GM19438 (cell line): ENCODE results near the gene KLF14.
"Not testable (repeated sequence)": the region's sequence is repeated elsewhere in the genome, so short reads cannot be mapped to it uniquely, and the experiment has no call there.

Source experiments
- ATAC-seq: cut with Tn5 transposase; IDR thresholded peaks from one replicate; pipeline ENCODE4 v1.9.1; 2021; ENCODE audit warnings: low read depth; ENCODE audit not compliant: unreplicated experiment

The KLF14 gene

DNA sequence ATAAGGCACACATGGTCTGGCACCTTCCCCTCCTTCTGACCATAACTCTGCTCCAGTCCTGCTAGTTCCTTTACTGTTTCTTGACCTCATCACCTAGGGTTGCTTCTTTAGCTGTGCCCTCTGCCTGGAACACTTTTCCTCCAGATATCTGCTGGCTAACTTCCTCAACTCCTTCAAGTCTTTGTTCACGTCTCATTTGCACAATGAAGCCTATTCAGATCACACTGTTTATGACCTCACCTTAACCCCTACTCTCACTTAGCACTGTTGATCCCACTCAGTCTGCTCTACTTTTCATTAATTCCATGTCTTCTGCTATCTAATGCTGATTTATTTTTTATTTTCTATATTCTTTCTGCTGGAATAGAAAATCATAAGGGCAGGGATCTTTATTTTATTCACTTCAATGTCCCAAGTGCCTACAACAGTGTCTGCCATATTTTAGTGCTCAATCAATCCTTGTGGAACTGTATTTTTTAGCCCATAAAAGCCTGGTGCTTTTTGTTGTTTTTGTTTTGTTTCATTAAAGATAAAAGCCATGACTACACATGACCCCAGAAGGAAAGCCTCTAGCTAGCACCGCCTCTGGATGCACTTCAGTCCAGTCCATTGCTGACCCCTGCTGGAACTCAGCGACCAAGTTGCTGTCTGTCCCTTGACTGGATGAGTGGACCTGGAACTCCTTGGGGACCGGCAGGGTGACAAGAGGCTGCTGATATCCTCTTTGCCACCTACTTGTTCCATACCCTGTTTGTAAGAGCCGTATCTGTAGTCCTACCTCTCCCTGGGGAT lies 12.3 kb downstream of the KLF14 start:
- ATAC-seq: no peak

DNA sequence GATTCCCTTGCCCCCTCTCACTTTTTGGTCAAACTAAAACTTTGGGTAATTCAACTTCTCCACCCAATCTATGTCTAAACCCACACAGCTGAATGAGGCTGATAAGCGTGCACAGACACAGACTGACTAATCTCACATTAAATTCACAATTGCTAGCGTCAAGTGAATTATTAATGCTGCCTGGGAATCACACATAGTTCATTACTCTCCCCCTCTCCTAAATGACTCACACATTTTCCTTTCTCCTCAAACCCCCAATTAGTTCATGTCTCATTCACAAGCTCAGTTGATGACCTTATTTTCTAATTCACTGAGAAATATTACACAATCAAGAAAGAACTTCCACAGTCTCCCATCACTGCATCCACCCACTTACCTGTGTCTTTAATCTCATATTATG lies 14.5 kb downstream of the KLF14 start:
- ATAC-seq: no peak

DNA sequence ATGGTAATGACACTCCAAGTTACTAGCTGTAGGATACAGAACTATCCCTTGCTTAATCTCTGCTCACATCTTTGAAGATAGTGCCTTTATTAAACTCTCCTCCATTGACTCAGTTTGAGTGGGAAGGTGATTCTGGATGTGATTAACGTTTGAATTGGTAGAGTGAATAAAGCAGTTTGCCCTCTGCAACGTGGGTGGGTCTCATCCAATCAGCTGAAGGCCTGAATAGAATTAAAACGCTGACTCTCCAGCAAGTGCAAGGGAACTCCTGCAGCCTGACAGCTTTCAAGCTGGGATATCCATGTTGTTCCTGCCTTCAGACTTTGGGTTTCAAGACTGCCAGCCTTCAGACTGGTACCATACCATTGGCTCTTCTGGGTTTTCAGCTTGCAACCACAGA lies 21.6 kb downstream of the KLF14 start:
- no peak for ATAC-seq

DNA sequence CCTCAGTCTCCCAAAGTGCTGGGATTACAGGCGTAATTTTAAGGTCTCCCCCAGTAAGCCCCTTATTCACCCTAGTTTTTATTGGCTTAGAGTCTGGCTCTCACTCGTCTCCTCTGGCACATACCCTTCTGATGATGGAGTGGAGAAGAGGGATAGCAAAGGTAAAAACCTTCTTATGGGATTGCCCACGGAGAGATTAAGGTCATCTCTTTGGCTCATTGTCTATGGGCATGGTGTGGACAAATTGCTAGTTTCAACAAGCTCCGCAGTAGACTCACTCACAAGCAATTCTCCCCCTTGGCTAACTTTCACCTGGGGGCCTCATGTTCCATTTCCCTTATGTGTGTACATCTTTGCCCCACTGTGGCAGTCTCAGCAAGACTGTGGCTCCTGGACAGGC lies 25.2 kb downstream of the KLF14 start:
- no peak for ATAC-seq

DNA sequence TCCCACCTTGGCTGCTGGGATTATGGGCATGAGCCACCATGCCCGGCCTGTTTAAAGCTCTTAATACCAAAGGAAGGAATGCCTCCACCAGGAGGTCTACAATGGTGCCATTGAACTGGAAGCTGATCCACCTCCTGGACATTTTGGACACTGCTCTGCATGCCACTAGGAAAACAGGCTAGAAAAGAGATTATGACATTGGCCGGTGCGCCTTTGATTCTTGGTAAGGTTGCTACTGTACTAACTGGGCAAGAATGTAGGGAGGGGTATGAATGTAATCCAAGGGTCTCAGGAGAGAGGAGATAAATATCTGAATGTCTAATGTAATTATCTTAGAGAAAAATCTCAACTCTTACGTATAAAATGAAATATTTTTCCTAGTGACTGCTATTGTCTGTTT lies 26.0 kb downstream of the KLF14 start:
- ATAC-seq: no peak

DNA sequence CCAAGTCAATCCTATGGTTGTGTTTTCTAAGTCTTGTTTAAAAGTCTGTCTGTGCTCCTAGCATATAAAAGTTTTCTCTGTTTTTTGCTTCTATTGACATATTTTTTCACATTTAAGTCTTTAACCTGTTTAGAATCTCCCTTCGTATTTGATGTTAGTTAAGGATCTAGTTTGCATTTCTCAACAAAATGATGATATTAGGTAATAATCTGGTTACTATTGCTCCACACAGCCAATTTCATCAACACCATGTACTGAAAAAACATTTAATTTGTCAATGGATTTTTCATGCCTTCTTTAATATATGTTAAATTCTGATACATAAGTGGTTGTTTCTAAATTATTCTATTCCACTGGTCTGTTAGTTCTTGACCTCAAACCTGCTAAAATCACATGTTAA lies 30.2 kb downstream of the KLF14 start:
- ATAC-seq: no peak

DNA sequence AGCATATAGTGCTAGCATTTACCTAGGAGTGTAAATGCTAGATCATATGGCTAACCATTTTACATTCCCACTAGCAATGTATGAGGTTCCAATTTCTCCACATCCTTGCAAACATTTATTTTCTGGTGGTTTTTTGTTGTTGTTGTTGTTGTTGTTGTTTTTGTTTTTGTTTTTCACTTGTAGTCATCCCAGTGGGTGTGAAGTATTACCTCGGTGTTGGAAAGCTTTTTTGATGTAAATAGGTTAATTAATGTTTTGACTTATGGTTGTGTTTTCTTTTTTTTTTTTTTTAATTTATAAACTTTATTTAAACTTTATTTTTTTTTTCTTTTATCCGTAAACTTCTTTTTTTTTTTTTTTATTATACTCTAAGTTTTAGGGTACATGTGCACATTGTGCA lies 32.4 kb downstream of the KLF14 start:
- ATAC-seq: no peak

DNA sequence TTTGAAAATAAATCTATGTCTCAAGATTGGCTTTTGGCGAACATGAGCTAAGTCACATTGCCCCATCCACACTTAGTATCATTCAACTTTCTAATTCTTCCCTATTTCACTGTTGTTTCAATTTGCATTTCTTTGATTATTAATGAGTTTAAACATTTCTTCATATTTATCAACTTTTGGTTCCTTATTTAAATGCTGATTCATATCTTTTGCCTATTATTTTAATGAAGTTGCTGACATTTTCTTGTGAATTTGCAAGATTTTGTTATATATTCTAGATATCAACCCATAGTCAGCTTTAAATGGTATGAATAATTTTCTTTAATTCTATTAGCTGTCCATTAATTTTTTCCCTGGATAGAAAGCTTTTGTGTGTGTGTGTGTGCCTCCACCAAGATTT lies 33.2 kb downstream of the KLF14 start:
- ATAC-seq: no peak

DNA sequence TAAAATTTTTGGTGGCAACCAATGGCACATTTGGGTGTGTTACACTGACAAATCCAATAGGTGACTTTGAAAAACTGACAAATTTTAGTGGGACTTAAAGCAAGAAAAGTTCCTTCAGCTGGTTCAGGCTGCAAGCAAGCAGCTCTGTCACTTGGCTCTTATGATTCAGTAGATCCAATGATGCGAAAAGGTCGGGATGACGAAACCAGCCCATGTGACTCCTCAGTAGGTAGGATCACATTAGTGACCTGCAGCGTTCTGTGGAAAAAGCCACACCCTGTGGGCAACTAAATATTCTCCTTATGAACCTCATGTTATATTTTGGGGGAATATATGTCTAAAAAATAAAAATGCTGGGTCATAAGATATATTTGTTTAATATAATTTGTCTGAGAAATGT lies 34.3 kb downstream of the KLF14 start:
- no peak for ATAC-seq

DNA sequence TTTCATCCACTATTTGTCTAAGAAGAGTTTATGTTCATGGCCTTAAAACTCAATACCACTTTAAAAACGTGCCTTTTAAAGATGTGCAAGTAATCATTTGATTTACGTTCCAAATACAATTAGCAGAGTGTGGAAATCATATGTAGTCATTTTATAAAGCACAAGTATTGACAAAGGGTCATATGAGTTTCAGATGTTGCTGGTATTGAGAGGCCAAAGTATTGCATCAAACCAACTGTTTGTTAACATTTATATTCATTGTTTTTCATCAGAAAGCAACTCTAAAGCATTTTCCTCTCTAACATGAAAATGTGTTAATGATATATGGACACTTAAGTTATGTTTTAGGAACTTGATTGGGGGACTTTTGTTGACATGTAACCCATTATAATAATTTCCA lies 36.2 kb downstream of the KLF14 start:
- ATAC-seq: no peak

DNA sequence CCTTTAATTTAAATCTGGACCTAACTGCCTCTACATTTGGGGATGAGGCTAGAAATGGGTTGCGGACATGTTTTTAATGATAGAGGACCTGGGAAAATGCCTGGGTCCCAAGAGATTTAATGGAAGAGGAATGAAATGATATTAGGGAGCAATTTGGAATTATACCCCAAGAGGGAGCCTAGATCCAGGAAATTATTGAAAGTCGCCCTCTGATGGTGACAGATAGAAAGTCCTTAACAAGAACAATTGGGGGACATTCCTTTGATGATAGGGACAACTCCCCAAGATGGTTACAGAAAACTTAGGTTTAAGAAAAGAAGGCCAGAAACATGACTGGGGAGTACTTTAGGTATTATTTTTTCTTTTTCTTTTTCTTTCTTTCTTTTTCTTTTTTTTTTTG lies 38.2 kb downstream of the KLF14 start:
- ATAC-seq: no peak

DNA sequence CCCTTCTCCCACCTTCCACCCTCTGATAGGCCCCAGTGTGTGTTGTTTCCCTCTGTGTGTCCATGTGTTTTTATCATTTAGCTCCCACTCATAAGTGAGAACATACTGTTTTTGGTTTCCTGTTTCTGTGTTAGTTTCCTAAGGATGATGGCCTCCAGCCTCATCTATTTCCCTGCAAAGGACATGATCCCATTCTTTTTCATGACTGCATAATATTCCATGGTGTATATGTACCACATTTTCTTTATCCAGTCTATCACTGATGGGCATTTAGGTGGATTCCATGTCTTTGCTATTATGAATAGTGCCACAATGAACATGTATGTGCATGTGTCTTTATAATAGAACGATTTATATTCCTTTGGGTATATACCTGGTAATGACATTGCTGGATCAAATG lies 41.6 kb downstream of the KLF14 start:
- not testable (repeated sequence) for ATAC-seq

DNA sequence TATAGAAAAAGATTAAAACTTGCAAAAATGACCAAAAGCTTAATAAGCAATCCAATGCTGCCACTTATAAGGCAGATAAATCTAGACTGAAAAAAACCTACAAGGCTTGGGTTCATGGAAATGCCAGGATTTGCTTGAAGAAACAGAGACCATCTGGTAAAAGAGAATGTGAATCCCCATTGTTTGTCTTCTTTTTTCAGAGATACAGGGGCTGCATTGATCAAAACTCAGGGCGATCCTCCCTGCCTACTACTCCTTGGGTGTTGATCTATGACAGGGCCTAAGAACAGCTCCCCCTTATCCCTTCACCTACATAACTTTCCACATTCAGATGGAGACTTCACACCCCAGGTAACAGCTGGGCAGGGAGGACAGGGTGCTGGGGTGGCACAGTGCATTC lies 44.3 kb downstream of the KLF14 start:
- no peak for ATAC-seq

DNA sequence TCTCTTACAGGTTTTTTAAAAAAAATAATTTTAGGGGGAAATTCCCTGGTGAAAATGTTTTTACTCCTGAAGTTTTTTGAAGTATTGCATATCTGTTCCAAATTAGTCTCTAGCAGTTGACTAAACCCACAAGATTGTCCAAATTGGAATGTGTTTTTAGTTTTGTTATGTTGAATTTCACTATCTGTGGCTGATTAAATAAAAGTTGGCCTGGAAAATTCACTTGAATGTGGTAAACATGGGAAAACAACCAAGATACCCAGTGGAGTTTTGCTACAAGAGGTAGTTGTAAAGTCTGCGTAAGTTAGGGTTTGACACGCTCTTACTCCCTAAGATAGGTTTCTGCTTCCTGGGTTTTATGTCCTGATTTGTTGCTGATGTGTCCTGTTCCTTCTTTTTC lies 51.0 kb downstream of the KLF14 start:
- ATAC-seq: no peak
